IPS-NIHi11 (cell line): ENCODE data around the gene NEGR1.

Experiments
- DNase-seq: peaks from one replicate; pipeline ENCODE4 v3.0.0; 2012; ENCODE audit warnings: mixed read lengths, low spot score

Gene NEGR1

DNA sequence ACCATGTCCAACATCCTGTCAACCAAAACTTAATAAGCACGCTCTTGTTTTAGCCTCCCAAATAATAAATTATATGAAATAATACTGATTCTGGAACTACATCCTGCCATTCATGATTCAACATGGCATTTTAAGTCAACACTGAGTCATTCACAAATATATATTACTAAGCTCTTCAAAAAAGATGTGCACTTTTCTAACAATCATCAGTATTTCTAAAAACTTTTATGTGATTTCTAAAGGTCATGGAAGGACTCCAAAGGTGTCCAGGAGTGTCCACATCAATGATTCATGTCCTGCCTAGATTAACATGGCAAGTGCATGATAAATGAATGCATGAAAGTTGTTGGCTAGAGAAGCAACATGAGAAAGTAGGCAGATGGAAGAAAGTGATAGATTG is 51.6 kb downstream of the NEGR1 start:
- no peak for DNase-seq

DNA sequence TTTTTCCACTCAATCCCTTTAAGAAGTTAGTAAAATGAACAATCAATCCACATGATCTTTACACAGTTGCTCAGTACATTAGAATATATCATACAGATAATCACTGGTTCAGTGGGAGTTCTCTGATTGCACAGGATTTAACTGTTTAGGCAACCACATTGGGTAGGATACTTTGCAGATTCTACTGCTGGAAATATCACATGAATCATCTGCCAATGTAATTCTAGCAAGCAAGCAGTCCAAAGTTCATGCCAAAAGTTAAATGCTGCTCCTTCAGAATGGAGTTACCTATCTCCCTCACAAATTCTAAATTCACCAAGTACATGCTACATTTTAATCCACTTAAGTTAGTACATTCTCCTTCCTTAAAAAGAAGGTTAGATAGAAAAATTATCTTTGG is 52.4 kb downstream of the NEGR1 start:
- DNase-seq = no peak

DNA sequence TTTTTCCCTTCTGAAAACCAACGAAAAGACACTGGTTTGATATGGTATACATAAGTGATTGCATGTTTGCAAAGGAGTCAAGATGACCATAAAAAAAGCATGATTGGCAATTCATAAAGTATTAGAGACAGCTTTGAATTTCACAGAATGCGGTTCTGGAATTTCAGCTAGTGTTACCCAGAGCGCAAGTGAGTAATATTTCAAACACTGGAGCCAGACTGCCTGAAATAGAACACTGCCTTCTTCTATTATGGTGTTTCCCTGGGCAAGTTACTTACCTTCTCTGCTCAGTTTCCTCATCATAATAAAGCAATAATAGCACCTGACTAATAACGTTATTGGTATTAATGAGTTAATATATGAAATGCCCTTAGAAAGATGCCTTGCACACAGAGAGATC is 54.7 kb downstream of the NEGR1 start:
- no peak for DNase-seq

DNA sequence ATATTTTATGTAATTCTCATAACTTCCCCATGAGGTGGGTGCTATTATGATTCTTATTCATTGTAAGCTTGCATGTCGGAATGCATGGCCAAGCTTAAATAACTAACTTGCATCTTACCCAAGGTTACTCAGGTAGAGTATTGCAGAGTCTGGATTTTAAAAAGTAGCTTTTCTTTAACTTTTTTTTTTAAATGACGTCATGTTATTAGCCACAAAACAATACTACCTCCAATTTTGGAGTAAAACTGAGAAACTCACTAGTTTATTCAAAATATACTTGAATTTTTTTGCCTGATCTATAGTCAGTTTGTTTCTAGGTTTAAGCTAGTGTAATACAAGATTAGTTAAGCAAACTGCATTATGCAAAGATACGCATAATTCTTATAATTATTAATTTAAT is 57.8 kb downstream of the NEGR1 start:
- no peak for DNase-seq

DNA sequence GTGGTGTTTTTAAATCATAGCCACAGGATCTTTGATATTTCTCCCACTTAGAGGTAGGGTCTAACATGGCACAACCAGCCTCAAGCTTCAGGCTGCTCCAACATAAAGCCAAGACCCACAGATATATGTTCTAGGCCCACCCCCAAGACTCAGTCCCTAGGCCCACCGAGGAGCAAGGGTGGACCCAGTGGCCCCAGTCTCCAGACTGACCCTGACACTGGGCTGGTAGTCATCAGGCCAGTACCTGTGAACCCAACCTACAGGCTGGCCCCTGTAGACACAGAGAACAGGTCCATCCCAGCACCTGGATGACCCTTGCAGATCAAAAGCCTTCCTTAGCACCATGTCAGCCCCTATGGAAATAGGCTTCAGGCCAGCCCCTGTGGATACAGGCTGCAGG is 60.5 kb downstream of the NEGR1 start:
- no peak for DNase-seq

DNA sequence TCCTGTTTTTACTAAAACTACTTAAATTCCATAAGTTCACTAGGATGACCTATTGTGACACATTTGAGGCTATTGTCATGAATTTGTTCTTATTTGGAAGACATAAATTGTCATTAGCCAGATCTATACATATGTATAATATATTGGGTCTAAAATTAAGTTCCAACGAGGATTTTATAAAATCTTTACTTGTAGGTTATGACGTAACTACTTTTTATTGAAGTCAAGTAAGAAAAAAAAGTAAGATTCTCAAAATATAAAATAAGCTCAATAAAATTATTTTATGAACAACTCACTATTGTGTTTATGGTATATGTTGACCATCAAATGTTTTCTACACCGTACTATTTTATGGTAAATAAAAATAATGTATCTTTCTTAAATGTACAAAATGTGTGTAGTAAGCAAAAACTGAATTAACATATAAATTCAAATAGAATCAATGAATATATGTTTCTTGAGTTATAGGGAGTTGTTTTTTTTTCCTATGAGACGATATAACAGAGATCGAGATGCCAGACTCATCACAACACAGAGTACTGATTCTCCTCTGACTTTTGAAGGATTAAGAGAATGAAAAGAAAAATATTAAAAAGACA is 64.1 kb downstream of the NEGR1 start:
- DNase-seq = no peak

DNA sequence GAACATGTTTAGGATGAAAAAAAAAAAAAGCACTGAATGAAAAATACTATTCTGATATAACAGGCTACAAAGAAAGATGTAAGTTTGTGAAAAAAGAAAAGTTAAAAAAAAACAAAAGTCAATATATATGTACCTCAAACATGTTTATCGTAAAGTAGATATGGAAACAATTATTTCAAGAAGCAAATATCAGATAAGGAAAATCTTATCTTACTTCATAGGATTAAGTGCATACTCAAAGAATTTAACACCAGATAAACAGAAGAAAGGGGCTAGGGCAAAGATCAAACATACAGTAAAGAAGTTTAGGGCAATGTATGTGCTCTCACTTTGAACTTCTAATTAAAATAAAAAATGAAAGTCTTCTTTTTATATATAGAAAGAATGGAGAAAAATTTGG is 75.3 kb downstream of the NEGR1 start:
- no peak for DNase-seq

DNA sequence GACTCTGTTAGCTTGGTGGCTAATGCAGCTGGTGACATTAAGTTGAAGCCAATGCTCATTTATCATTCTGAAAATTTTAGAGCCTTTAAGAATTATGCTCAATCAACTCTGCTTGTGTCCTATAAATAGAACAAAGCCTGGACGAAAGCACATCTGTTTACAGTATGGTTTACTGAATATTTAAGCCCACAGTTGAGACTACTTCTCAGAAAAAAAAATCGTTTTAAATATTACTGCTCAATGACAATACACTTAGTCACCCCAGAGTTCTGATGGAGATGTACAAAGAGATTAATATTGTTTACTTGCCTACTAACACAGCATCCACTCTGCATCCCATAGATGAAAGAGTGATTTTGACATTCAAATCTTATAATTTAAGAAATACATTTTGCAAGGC is 79.6 kb downstream of the NEGR1 start:
- DNase-seq = no peak

DNA sequence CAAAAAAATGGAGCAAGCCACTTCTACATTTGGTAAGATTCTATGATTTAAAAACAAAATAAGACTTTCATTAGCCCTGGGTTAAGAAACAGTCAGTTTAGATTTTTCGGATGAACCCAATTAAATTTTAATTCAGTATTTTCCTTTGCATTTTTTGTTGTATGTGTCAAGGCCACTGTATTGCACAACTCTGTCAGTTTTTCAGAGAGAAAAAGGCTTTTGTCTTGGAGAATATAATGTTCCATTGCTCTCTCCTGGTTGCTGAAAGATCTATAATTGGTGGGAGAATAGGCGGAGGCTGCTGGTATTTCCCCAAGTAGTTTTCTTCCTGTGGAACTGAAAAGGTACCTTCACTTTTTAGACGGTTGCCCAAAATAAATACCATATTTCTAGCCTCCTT is 84.6 kb downstream of the NEGR1 start:
- no peak for DNase-seq

DNA sequence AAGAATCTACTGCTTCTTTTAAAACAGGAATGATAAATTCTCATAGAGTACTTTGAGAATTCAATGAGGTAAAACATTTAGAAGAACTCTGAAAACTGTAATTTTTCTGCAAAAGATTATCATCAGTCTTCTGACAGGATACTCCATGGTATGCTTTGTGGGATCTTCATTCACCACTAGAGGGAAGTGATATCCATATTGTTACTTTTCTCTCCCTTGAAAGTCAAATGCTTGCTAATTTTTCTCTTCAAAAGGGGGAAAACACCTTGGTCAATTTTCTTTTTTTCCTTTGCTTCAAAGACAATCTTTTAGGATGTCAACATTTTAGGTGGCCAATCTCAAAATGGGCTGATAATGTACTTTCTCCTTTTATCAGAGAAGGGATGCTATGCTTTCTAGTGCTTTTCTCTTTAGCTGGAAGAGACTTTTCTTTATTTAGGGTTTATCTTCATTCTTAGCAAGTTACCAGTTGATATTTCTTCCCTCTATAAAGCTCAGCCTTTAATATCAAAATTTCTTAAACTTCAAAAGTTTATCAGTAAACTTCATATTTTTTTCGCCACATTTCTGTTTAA is 95.5 kb downstream of the NEGR1 start:
- DNase-seq = no peak

DNA sequence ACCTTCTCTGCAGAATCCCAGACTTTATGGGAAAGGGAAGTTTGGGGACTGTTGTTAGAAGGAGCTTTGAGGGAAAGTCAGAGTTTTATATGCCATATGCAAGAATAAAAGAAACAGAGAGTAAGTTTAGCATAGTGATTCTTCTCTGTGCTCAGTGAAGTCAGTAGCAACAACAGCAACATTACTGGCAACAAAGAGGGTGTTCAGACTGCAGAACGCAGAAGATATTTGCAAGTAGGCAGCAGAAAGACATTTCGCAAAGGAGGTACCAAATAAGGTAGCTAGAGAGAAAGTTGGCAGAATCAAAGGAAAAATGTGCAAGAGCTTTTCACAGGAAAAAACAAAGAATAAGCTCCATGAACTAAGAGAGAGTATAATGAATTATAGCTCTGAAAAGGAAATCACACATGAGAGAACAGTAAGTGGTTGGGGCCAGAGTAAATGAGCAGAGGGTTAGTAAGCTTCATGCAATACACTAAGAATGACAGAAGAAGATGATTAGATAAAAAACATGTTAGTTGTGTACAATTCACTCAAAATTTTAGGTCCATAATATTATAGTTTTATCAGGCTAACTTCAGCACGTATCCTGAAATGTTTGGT is 98.1 kb downstream of the NEGR1 start:
- DNase-seq = no peak

DNA sequence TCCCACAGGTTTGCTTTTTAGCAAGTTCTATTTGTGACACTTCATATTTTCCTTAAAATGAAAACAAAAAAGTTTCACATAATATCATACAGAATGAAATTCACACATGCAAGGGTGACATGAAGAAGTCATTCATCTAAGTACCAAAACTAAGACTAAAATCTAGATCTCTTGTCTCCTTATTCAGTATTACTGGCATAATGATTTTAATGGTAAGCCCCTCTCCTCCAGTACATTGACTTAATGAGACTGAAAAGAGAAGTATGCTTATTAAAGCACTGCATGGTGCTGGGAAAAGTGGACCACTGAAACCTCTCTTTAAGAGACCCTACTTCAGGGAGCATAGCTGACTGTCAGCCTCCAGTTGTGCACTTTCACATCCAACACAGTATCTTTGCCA is 99.5 kb downstream of the NEGR1 start:
- DNase-seq = no peak

DNA sequence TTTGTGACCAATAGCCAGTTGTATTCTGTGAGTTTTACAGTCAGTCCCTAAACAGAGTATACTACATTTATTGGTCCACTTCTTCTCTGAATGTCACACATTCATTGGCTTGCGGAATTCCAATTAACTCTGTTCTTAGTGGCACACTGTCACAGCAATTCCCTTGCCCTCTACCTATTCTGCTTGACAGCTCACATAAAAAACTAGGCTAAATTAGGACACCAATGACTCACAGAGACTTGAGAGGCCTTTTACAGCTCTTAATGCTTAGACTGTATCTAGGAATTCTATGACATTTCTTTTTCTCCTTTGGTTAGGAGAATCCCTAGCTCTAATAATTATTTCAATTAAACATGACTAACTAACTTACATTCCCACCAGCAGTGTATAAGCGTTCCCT is 104.1 kb downstream of the NEGR1 start:
- no peak for DNase-seq

DNA sequence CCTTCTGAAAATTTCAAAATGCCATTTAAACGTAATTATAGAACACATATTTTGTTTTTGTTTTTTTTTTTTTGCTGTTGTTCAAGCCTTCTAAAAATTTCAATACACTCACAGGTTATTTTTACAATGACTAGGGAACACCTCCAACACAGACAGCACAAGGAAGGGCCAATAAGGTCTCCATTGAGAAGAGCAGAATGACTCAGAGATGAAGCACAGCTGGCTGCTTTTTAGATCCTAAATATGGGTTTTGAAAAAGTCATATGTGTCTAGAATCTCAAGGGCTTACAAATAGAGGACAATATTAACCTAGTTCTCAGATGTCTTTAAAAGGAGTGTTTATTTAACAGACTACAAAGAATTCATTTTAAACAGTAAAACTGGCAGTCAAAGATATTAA is 104.6 kb downstream of the NEGR1 start:
- DNase-seq = no peak

DNA sequence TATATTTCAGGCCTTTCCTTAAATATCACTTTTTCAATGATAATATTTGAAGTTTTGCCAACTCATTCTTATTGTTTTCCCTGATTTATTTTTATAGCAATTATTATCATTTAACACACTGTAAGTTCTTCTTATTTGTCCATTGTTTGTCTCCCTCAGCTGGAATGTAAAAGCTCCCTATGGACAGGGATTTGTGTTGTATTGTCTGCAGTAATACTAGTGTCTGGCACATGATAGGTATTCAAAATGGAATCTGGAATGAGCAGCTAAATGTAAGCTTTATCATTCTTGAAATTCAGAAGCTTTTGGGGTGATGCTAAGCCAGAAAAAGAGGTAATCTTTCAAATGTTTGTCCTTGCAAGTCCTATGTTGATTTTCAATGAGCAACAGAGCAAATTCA is 112.1 kb downstream of the NEGR1 start:
- DNase-seq = no peak

DNA sequence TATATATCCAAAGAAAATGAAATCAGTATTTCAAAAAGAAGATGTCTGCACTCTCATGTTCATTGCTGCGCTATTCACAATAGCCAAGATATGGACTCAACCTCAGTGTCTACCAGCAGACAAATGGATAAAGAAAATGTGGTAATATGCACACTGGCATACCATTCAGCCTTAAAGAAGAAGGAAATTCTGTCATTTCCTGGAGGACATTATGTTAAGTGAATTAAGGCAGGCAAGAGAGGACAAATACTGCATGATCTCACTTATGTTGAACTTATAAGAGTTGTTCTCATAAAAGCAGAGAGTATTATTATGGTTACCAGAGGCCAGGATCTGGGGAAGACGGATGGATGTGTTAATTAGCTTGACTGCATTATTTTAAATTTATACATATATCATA is 115.9 kb downstream of the NEGR1 start:
- no peak for DNase-seq

DNA sequence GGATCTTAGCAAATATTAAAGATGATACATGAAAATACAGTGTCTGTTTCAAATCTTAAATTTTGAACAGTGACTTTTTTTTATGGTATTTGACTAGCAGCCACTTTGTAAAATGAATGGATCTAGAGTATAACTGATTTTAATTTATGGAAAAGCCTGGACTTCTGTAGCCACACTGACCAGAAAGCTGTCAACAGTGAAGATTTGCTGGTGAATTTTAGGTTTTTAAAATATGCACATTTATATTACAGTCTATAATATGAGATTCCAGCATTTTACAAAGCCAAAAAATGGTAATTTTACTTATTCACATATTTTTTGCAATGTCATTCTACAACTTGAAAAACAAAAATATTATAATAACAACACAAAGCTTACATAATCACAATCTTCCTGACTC is 131.8 kb downstream of the NEGR1 start:
- DNase-seq = no peak

DNA sequence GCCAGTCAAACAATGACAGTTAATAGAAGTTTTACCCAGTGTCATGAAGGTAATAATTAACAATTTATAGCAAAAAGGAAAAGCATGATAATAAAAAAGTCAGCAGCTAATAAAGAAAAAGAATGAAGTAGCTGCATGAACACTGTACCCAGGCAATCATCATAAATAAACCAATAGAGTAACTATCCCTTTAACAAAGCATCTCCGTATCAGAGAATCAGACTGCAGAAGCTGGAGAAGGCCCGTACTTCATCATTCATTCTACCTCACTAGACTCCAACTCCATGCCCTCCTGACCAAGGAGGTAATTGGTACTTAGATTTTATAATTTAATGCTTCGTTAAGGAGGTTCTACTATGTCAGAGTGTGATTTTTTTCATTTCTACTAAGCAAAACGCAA is 140.5 kb downstream of the NEGR1 start:
- no peak for DNase-seq

DNA sequence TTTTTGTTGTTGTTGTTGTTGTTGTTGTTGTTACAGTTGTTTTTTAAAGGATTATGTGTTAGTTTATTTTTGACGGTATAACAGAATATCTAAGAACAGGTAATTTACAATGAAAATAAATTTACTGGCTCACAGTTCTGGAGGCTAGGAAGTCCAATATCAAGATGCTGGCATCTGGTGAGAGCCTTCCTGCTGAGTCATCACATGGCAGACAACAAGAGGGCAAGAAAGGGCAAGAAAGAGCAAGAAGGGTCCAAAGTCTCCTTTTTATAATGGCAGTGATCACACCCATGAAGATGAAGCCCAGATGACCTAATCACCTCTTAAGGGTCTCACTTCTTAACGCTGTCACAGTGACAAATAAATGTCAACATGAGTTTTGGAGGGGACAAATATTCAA is 142.1 kb downstream of the NEGR1 start:
- DNase-seq = no peak

DNA sequence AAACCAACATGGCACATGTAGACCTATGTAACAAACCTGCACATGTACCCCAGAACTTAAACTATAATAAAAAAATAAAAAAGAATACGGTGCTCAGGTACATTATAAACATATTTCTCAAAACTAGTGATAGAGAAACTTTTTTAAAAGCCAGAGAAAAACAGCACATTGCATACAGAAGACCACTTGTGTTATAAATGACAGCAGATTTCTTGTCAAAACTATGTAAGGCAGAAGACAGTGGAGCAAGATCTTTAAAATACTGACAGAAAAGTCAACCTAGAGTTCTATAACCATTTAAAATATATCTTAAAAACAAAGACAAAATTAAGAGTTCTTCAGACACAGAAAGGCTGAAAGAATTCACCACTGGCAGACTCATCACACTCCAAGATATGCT is 144.7 kb downstream of the NEGR1 start:
- no peak for DNase-seq

DNA sequence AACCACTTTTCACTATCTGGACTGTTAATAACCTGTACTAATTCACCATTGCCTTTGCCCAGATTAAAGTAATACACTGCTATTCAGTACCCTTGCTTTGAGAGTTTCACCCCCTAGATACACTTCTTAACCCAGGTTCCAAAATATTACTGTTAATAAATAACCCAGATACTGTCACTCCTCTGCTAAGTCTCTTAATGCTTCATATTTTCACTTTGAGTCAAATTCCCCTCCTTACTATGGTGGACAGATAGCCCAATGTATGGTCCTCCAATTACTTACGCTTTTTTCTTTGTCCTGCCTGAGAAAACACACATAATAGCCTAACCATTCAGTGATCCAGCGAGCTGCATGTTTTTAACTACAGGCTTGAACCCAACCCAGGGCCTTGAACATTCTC is 152.5 kb downstream of the NEGR1 start:
- no peak for DNase-seq

DNA sequence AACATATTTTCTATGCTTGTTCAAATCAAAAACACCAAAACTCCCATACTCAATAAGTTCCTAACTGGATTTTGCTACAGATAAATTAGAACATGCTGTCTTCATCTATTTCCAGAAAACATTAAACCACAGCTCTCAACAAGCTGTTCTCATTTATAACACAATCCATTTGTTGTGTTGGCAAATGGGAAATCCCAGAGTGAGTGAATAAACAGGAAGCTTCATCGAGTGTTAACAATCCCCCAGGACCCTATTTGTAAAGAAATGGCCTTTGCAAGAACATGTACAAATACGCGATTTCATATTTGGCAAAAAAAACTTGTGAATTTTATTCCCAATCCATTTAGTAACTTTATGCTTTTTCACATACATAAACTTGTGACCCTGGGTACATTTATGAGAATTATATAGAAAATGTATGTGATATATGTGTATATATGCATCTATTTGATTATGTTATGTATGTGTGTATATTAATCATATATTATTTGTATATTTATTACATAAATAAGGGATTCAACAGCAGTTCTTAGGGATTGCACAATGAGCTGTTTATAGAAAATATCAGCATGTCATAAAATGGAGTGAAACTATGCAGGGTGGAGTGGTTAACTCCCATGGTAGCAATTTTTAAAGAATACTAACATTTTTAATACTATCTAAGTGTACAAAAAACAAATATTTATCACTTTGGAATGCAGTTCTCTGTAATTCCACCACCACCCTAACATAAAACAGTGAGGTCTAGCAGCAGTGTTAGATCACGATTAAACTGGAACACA is 160.0 kb downstream of the NEGR1 start:
- DNase-seq = no peak

DNA sequence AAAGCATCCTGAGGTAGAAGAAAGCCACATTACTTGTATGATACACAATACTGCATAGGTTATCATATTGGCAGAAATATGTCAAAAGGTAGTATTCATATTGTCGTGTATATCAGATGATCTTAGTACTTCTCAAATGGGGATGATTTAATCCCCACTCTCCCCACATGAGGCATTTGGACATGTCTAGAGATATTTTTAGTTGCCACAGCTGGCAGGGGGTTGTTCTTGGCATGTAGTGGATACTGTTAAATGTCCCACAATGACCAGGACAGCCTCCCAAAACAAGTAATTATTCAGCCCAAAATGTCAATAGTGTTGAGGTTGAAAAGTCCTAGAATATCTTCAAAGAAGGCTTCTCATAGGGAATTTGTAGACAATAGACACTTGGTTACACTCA is 162.8 kb downstream of the NEGR1 start:
- no peak for DNase-seq
